ENCODE measurements around the gene PTGES2.
A peak's percentile ranks its signal among the peaks of the same experiment; 100 is the strongest.
"Not testable (repeated sequence)": the region's sequence is repeated elsewhere in the genome, so short reads cannot be mapped to it uniquely, and the experiment has no call there.

The PTGES2 gene

DNA sequence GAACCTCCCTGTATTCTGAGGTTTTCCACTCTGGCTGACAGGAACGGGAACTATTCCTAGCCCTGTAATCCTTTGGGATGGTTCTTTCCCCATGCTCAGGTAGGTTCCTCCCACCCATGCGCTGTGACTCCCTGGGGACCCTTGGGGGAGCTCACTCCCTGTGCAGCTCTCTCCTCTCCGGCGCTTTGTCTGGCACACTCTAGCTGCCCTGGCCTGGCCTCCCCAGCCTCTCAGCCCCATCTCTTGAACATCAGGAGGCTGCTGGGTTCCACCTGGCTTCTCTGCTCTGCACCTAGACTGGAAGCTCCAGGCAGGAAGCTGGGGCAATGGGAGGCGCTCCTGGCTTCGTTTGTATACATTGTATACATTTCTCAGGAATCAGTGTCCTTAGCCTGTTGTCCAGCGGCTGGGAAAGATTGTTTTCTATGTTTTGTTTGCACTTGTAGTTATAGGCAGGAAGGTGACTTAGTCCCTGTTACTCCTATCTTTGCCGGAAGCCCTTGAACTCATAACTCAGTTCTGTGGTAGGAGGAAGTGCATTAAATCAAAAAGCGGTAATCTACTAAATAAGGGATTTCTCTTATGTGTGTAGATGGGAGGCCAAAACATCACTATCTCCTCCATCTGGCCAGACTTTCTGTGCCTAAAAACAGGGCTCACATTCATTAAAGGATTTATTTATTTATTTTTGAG, 39.1 kb downstream of the PTGES2 start:
- DNase-seq (ENCODE audit: low spot score), result no peak

DNA sequence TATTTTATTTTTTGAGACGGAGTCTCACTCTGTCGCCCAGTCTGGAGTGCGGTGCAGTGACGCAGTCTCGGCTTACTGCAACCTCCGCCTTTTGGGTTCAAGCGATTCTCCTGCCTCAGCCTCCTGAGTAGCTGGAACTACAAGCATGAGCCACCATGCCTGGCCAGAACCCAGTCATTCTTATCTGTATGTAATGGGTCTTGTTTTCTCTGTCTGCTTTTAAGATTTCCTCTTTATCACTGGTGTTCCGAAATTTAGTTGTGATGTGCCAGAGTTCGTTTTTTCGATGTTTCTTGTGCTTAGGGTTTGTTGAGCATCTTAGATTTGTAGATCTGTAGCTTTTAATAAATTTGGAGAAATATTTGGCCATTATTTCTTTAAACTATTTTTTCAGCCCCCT, 40.3 kb downstream of the PTGES2 start:
- DNase-seq (ENCODE audit: low spot score), result no peak

DNA sequence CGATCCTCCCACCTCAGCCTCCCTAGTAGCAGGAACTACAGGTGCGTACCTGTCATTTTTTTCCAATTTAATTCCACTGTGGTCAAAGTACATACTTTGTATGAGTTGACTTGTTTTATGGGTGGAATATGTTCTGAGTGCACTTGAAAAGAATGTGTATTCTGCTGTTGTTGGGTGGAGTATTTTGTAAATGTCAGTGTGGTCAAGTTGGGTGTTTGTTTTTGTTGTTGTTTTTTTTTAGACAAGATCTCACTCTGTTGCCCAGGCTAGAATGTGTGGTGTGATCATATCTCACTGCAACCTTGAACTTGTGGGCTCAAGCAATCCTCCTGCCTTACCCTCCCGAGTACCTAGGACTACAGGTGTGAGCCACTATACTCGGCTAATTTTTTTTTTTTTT, 41.6 kb downstream of the PTGES2 start:
- no peak for DNase-seq (ENCODE audit: low spot score)

DNA sequence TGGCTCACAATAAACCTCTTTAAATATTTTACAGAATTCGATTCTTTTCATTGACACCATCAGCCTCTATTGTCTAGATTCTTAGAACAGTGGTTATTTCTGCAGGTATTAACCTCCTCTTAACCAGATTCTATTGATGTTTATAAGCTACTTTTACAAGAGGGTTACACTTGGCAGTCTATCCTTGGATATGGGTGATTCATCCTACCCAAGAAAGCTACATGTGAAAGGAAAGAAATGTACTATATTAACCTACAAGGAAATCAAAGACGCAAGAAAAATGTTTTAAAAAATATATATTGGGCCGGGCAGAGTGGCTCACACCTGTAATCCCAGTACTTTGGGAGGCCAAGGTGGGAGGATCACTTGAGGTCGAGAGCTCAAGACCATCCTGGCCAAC, 42.8 kb downstream of the PTGES2 start:
- no peak for DNase-seq (ENCODE audit: low spot score)

DNA sequence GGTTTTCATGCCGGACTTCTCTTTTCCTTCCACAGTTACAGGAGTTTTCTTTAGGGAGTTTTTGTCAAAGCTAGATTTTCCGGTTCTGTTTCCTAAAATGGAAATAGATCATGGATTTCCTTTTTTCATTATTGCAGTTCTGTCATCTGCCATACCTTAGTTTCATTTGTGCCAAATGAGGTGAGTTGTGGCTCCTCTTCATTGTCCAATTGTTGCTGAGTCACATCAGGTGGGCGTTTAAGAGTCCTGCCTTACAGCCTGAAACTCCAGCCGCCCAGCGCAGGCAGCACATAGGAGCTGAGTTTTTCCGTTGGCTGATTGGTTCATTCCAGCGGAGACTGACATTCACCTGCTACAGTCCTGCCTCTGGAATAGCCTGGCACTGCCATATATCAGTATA, 45.4 kb downstream of the PTGES2 start:
- DNase-seq (ENCODE audit: low spot score), result no peak

DNA sequence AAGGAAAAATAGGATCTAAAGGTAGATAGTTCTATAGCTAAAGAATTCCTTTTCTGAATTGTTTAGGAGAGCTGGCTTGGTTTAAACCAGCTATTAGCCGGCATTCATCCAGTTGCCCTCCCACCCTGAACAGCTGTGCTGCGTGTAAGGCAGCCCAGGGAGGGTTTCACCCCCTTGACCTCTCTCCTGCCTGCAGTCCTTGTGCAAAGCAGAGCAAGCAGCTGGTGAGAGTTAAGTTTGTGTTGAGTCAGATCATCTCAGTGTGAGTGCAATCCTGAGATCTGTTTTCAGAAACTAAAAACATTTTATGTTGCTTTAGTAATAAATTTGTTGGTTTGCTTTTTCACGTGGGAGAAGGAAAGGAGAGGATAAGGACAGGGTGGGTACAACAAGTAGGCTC, 46.5 kb downstream of the PTGES2 start:
- DNase-seq (ENCODE audit: low spot score), result peak; percentile 52

DNA sequence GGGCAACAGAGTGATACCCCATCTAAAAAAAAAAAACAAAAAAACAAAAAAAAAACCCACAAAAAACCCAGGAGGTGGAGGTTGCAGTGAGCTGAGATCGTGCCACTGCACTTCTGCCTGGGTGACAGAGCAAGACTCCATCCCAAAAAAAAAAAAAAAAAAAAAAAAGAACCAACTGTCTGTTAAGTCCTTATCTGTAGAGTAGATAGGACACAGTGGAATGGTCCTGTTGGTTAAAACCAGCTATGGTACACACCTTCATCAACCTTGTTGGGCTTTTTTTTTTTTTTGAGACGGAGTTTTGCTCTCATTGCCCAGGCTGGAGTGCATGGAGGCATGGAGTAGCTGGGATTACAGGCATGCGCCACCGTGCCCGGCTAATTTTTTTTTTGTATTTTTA, 47.3 kb downstream of the PTGES2 start:
- no peak for DNase-seq (ENCODE audit: low spot score)

DNA sequence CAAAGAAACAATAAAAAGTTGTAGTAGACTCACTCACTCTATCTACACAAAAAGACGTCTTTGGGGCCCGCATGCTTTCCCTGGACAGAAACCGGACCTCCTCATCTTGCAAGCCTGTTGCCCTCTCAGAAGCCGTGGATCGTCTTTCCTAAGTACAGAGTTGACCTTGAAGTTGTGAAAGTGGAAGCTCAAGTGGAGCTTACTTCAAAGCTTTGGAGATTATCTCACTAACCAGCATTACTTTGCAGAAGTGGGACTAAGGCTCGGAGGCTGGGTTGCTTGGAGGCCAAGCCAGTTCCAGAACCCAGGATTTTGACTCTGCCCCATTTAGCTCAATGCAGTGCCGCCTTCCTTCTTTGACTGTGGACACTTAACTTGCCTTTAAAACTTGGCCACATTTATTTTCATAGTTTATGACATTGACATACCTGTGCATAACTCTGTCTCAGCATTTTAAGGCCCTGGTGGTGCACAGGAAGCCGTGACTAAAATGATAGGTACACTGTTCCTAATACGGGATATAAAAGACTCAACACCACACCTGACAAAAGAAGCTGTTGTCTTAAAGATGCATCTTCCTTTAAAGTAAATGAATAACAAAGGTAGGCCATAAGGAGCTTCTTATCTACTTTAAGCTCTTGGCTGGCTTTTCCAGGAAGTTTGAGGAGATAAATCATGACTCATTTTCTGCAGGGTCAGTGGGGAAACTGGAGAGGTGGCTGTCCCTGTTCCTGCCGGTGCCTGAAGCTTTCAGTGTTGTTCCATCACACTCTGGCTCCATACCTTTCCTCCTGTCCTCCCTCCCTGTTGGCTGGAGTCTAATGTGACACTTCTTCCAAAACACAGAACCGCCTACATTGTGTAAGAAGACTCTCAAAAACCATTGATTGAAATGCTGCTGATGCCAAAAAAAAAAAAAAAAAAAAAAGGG, 48.8 kb downstream of the PTGES2 start:
- DNase-seq (ENCODE audit: low spot score), result no peak

DNA sequence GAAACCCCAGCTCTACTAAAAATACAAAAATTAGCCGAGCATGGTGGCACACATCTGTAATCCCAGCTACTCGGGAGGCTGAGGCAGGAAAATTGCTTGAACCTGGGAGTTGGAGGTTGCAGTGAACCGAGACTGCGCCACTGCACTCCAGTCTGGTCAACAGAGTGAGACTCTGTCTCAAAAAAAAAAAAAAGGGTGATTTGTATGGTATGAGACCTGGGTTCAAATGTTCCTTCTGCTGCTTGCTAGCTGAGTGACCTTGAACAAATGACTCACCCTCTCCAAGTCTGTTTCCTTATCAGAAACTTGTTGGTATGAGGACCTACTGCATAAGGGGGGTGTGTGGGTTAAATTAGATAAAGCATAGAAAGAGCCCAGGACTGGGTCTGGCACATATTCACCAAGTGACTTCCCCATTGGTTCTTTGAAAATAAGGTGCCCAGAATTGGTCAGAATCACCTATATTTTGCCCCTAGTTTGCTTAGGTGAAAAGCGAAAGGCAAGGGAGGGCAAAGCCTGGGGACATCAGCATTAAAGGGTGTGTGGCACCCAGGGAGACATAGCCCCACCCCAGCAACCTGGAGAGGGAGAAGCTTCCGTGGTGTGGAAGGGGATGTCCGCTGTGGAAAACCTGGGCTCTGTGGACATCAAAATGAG, 49.6 kb downstream of the PTGES2 start:
- DNase-seq (ENCODE audit: low spot score), result no peak

DNA sequence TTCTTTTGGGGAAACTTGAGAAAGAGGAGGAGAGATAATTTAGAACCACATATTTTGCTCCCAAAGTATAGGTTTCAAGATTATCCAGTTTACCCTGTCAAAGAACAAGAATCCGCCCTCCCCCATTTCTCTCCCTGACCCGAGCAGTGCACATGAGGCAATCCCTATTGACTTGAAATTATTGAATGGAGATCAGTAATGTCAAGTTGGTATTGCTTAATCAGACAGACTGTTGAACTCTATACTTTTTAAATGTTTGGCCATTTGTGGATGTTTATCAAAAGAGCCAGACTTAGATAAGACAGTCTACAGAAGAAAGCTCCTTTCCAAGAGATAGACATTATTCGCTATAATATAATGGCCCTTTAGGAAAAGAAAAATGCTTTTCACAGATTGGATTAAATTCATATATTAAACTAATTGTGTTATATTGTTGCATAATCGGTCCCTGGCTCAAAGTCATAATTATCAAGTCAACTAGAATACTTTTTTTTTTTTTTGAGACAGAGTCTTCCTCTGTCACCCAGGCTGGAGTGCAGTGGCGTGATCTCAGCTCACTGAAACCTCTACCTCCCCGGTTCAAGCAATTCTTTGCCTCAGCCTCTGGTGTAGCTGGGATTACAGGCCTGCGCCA, 54.2 kb downstream of the PTGES2 start:
- peak; percentile 70 for DNase-seq (ENCODE audit: low spot score)

DNA sequence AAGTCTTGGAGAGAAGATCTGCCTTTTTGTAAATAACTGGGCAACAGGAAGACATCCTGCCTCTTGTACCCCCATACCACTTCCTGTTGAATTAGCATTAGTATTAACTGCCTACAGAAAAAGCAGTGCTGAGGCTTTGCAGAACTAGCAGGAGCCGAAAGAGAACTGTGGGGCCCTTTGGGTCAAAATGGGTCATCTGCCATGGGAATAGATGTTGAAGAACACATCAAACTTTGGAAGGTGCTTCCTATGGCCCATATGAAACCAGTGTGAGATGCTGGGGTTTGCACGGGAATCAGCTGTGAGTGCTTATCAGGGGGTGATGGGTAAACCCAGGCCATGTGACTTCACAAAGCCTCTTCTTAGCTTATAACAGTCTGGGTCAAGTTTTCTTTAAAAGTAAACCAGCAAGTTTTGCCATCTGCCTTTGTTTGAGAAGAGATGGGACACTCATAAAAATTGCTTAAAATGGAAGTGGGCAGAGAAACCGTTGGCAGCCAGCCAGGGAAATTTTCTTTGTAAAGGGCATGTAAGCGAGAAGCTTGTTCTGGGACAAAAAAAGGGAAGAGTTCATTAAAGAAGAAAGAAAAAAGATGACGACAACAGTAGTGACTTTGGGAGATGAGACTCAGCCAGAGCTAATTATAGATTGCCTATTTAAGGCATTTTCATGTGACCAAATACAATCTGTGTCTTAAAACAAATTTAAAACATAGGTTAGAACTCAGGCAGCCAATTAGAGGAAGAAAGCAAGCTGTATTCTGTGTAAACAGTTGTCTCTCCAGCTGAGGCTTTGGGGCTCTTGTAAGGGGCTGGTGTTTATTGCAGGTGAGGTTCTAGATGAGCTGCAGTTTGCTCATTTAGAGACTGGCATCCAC, 55.1 kb downstream of the PTGES2 start:
- no peak for DNase-seq (ENCODE audit: low spot score)

DNA sequence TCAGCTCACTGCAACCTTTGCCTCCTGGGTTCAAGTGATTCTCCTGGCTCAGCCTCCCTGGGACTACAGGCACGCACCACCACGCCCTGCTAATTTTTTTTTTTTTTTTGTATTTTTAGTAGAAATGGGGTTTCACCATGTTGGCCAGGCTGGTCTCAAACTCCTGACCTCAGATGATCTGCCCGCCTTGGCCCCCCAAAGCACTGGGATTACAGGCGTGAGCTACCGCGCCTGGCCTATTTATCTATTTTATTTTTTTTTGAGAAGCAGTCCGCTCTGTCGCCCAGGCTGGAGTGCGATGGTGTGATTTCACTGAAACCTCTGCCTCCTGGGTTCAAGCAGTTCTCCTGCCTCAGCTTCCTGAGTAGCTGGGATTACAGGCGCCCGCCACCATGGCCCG, 56.1 kb downstream of the PTGES2 start:
- DNase-seq (ENCODE audit: low spot score), result not testable (repeated sequence)

DNA sequence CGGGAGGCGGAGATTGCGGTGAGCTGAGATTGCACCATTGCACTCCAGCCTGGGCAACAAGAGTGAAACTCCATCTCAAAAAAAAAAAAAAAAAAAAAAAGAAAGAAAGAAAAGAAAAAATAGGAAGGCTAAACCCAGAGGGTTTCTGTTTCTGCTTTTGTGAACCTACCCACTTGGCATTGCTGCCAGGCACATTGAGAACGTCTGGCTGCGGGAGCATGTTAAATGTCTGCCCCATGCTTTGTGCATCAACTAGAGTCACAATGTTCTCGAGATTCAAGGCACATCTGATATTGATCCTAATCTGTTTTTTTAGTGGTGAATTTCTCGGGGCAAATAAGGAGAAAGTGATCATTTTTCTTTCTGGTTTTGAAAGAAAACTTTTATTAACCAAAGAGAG, 56.7 kb downstream of the PTGES2 start:
- no peak for DNase-seq (ENCODE audit: low spot score)

Measured in HuH-7 (cell line).